Breast epithelium (tissue), 4 donors: ENCODE data around the gene NCOR1. TPM values are rescaled to one million over a fixed set of nuclear protein-coding genes. Genes with fewer than 3 reads are reported as not detected.
A peak's percentile ranks its signal among the peaks of the same experiment; 100 is the strongest.

Experiments
- DNase-seq, 2 donors: peaks; one replicate each; pipeline ENCODE4 v3.0.0-alpha.2; 2019; ENCODE audit warnings: low spot score in 2 of 2
- H3K27ac ChIP-seq, 2 donors: fragments of 200-600 bp; sonication (generic) in 1 of 2; one replicate each; pipeline ENCODE4 v1.5.1; 2016 to 2019; ENCODE audit warnings: mild to moderate bottlenecking in 1 of 2
- H3K27me3 ChIP-seq, 2 donors: fragments of 200-600 bp; sonication (generic) in 1 of 2; one replicate each; pipeline versions ENCODE4 v1.5.1 to v1.6.0; 2017 to 2019; ENCODE audit warnings: control low read depth in 1 of 2, mild to moderate bottlenecking in 1 of 2
- H3K36me3 ChIP-seq: fragments of 200-600 bp; one replicate; pipeline ENCODE4 v1.5.1; 2019
- H3K4me1 ChIP-seq, 2 donors: fragments of 200-600 bp; sonication (generic); one replicate each; pipeline ENCODE4 v1.5.1; 2016 to 2019; ENCODE audit warnings: control low read depth in 1 of 2
- H3K4me3 ChIP-seq, 3 donors: fragments of 200-600 bp; sonication (generic); 1 replicate in 2 of 3; 2 replicates in 1 of 3; pipeline ENCODE4 v1.5.1; 2016 to 2019; ENCODE audit warnings: mild to moderate bottlenecking in 3 of 3, moderate library complexity in 2 of 3
- H3K9me3 ChIP-seq, 2 donors: fragments of 200-600 bp; sonication (generic) in 1 of 2; one replicate each; pipeline ENCODE4 v1.5.1; 2016 to 2019; ENCODE audit warnings: control low read depth in 1 of 2
- POLR2A ChIP-seq: fragments of 450-650 bp; IDR thresholded peaks from one replicate; pipeline ENCODE4 v1.6.1; 2016; ENCODE audit warnings: antibody characterized with exemption, mild to moderate bottlenecking, moderate library complexity
- POLR2AphosphoS5 ChIP-seq, 3 donors: sonication (generic); formaldehyde crosslinking; IDR thresholded peaks; one replicate each; pipeline ENCODE4 v1.6.1; 2017; ENCODE audit warnings: antibody characterized with exemption in 3 of 3
- intact Hi-C: fragments of 100-400 bp; cut with DNase I; formaldehyde crosslinking; loops from one replicate; pipeline ENCODE4 v1.15.1; 2023; ENCODE audit warnings: low total_unique reads
- total RNA-seq, 3 donors: library from RNA; depleted of rRNA; stranded (reverse); fragments of >200 nt; gene quantifications; one replicate each; pipeline ENCODE4 v1.1.0, GENCODE V29; 2016
- TF ChIP-seq, protein P1 (sequence below), 3 donors: fragments of 450-650 bp; IDR thresholded peaks; one replicate each; pipeline ENCODE4 v1.5.1; 2016 to 2017; ENCODE audit warnings: antibody characterized with exemption in 3 of 3, mild to moderate bottlenecking in 3 of 3, moderate library complexity in 3 of 3

Gene NCOR1
- total RNA-seq, 3 donors from 2014 or later, result 118 to 229 (median 174) TPM

DNA sequence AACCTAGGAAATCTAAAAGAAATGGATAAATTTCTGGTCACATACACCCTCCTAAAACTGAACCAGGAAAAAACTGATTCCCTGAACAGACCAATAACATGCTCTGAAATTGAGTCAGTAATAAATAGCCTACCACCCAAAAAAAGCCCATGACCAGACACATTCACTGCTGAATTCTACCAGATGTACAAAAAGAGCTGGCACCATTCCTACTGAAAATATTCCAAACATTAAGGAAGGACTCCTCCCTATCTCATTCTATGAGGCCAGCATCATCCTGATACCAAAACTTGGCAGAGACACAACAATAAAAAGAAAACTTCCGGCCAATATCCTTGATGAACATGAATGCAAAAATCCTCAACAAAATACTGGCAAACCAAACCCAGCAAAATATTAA is 162.8 kb downstream of the NCOR1 start:
- H3K36me3 ChIP-seq, result peaks cover 4% of the 10 kb centered on the region

DNA sequence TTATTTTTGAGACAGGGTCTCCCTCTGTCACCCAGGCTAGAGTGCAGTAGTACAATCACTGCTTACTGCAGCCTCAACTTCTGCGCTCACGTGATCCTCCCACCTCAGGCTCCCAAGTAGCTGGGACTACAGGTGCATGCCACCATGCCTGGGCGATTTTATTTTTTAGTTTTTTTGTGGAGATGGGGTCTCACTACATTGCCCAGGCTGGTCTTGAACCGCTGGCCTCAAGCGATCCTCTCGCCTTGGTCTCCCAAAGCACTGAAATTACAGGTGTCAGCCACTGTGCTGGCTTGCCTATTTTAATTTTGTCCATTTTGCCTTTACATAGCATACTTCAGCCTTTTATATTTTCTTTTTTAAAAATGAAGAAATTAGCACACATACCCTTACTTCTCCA is 164.5 kb downstream of the NCOR1 start:
- Histone ChIP-seq H3K36me3 (peaks cover 9% of the 10 kb centered on the region), H3K4me3 (no peak overlapping the region), H3K9me3 (no peaks in the 10 kb centered on the region), H3K4me1 (no peaks in the 10 kb centered on the region), H3K27ac (no peak overlapping the region), H3K27me3 (no peaks in the 10 kb centered on the region)
- DNase-seq, result no peak
- TF ChIP-seq, protein P1, sequence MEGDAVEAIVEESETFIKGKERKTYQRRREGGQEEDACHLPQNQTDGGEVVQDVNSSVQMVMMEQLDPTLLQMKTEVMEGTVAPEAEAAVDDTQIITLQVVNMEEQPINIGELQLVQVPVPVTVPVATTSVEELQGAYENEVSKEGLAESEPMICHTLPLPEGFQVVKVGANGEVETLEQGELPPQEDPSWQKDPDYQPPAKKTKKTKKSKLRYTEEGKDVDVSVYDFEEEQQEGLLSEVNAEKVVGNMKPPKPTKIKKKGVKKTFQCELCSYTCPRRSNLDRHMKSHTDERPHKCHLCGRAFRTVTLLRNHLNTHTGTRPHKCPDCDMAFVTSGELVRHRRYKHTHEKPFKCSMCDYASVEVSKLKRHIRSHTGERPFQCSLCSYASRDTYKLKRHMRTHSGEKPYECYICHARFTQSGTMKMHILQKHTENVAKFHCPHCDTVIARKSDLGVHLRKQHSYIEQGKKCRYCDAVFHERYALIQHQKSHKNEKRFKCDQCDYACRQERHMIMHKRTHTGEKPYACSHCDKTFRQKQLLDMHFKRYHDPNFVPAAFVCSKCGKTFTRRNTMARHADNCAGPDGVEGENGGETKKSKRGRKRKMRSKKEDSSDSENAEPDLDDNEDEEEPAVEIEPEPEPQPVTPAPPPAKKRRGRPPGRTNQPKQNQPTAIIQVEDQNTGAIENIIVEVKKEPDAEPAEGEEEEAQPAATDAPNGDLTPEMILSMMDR (IDR thresholded peaks at IDR 0.05), result no peak
- no peak for TF ChIP-seq POLR2A
- no peak for TF ChIP-seq POLR2AphosphoS5 (IDR thresholded peaks at IDR 0.05)
- intact Hi-C loops, result no loop called here

More for the DNA sequence above, 162.8 kb downstream of the NCOR1 start:
- no peaks in the 10 kb centered on the region for H3K9me3 ChIP-seq
- TF ChIP-seq, protein P1 (IDR thresholded peaks at IDR 0.05), result no peak
- TF ChIP-seq POLR2AphosphoS5 (IDR thresholded peaks at IDR 0.05) (no peak), POLR2A (no peak)
- intact Hi-C loops, result no loop called here
- no peak overlapping the region for H3K27ac ChIP-seq
- no peak overlapping the region for H3K4me3 ChIP-seq
- no peaks in the 10 kb centered on the region for H3K27me3 ChIP-seq
- DNase-seq, result no peak
- H3K4me1 ChIP-seq, result no peaks in the 10 kb centered on the region

DNA sequence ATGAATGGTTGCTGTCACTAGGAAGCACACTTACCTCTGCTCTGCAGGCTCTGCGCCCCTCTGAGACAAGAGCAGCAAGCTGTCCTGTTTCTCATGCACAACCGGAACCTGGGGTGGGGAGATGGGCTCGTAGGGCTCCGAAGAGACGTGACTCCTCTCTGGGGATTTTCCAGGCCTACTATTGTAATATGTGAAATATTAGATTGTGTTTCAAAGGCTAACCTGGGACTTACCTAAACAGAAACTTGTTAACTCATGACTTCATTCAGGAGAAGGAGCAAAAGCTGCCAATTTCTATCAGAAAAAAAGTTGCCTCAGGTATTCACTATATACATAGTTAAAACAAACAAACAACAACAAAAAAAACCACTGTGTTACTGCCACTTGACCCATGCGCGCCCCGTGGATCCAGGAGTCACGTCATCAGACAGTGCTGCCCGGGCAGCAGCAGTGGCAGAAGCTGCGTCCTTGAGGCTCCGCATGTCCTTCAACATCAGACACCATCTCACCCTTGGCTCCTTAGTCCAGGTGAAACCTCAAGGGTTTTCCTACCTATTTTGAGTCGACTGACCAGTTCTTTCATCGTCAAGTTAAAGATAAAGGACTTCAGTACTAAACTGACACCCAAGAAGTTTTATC is 166.4 kb downstream of the NCOR1 start:
- TF ChIP-seq, protein P1 (IDR thresholded peaks at IDR 0.05), result no peak
- TF ChIP-seq POLR2A (no peak), POLR2AphosphoS5 (IDR thresholded peaks at IDR 0.05) (no peak)
- H3K4me1 ChIP-seq, result no peaks in the 10 kb centered on the region
- H3K36me3 ChIP-seq, result peaks cover 9% of the 10 kb centered on the region
- no peak overlapping the region for H3K27ac ChIP-seq
- no peak overlapping the region for H3K4me3 ChIP-seq
- no peaks in the 10 kb centered on the region for H3K9me3 ChIP-seq
- DNase-seq, result peak in 1 of 2 donors; percentile 56
- intact Hi-C loops, result no loop called here
- H3K27me3 ChIP-seq, result no peaks in the 10 kb centered on the region

DNA sequence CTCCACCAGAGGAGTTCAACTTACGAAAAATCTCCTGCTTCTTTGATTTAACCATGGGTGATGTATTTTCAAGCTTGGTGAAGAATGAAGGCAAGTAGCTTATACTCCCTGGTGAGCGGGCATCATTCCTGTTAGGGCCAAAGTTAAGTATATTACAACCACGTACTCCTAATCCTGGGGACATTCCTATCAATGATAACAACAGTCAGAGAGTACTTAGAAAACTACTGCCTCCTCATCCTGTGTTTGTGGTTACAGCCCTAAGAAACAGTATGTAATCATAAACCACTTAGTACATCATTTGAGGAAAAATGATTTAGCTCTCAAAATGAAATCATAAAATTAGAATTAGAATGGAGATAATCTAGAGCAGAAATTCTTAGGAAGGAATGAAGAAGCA is 168.4 kb downstream of the NCOR1 start:
- intact Hi-C loops, result no loop called here
- Histone ChIP-seq H3K9me3 (no peaks in the 10 kb centered on the region), H3K27ac (no peak overlapping the region), H3K36me3 (peaks cover 9% of the 10 kb centered on the region), H3K27me3 (no peaks in the 10 kb centered on the region), H3K4me1 (no peaks in the 10 kb centered on the region), H3K4me3 (no peak overlapping the region)
- DNase-seq, result no peak
- TF ChIP-seq POLR2A, result no peak
- no peak for TF ChIP-seq POLR2AphosphoS5 (IDR thresholded peaks at IDR 0.05)
- TF ChIP-seq, protein P1 (IDR thresholded peaks at IDR 0.05), result no peak

DNA sequence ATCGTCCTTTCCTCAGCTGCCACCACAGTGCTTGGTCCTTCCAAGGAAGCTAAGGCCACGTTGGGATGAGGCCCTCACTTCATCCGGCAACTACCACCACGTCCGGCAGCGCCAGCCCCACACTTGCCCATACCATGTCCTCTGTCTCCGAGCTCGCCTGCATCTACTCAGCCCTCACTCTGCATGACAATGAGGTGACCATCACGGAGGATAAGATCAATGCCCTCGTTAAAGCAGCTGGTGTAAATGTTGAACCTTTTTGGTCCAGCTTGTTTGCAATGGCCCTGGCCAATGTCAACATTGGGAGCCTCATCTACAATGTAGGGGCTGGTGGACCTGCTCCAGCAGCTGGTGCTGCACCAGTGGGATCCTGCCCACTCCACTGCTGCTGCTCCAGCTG is 170.8 kb downstream of the NCOR1 start:
- H3K27ac ChIP-seq, result no peak overlapping the region
- H3K4me3 ChIP-seq, result no peak overlapping the region
- H3K36me3 ChIP-seq, result peaks cover 9% of the 10 kb centered on the region
- H3K27me3 ChIP-seq, result no peaks in the 10 kb centered on the region
- TF ChIP-seq, protein P1 (IDR thresholded peaks at IDR 0.05), result no peak
- TF ChIP-seq POLR2A (no peak), POLR2AphosphoS5 (IDR thresholded peaks at IDR 0.05) (no peak)
- H3K9me3 ChIP-seq, result no peaks in the 10 kb centered on the region
- no peak for DNase-seq
- no peaks in the 10 kb centered on the region for H3K4me1 ChIP-seq
- intact Hi-C loops, result no loop called here
